Natural killer cell treated with Interleukin-12 subunit alpha and Interleukin-12 subunit beta and Interleukin-15 and Interleukin-18, amount 100 ng/mL, for 72 hours (primary cell): ENCODE data around the gene GPRIN1. TPM values are rescaled to one million over a fixed set of nuclear protein-coding genes. Genes with fewer than 3 reads are reported as not detected.
"Not testable (repeated sequence)": the region's sequence is repeated elsewhere in the genome, so short reads cannot be mapped to it uniquely, and the experiment has no call there.

Source experiments
- ATAC-seq, 2 donors: fragments of 150-1000 bp; cut with Tn5 transposase in 1 of 2; sonication (Bioruptor Pico), chemical (Tn5 transposase) in 1 of 2; 2 replicates each; pipeline ENCODE4 v1.10.0; 2021
- DNase-seq: peaks from one replicate; pipeline ENCODE4 v3.0.0; 2022; ENCODE audit warnings: low spot score
- H3K27ac Mint-ChIP-seq, 2 donors: 1 replicate in 1 of 2; 2 replicates in 1 of 2; pipeline ENCODE4 v1.8.0; 2022; ENCODE audit warnings: mixed read lengths in 2 of 2, mild to moderate bottlenecking in 1 of 2, moderate library complexity in 1 of 2
- H3K27me3 Mint-ChIP-seq, 2 donors: 1 replicate in 1 of 2; 2 replicates in 1 of 2; pipeline ENCODE4 v1.8.0; 2022; ENCODE audit warnings: mixed read lengths in 2 of 2
- H3K36me3 Mint-ChIP-seq: one replicate; pipeline ENCODE4 v1.8.0; 2022; ENCODE audit warnings: mixed read lengths
- H3K4me1 Mint-ChIP-seq, 2 donors: 1 replicate in 1 of 2; 2 replicates in 1 of 2; pipeline ENCODE4 v1.8.0; 2022; ENCODE audit warnings: low read depth in 2 of 2, mixed read lengths in 2 of 2, mild to moderate bottlenecking in 1 of 2
- H3K4me3 Mint-ChIP-seq: one replicate; pipeline ENCODE4 v1.8.0; 2022; ENCODE audit warnings: mixed read lengths
- H3K9me3 Mint-ChIP-seq: 2 replicates; pipeline ENCODE4 v1.8.0; 2022; ENCODE audit warnings: mixed read lengths
- total RNA-seq, 2 donors: library from RNA; stranded (reverse); gene quantifications; one replicate each; pipeline ENCODE4 v1.2.3, GENCODE V29; 2022

The GPRIN1 gene
- total RNA-seq, 2 donors from 2014 or later: 2.7 to 5.9 TPM

GRCh38 chr5:176608937-176609723 lies 826 bp downstream of the GPRIN1 start:
- Mint-ChIP-seq H3K27ac (peak overlapping the region; percentile 32 to 62), H3K4me1 (peaks cover 14 to 16% of the 10 kb centered on the region in 2 donors), H3K27me3 (peaks cover 16 to 21% of the 10 kb centered on the region in 2 donors), H3K4me3 (peak overlapping the region; percentile 96), H3K9me3 (no peaks in the 10 kb centered on the region), H3K36me3 (no peaks in the 10 kb centered on the region)
- ATAC-seq (no peak), DNase-seq (no peak)

- peak overlapping the region in 1 of 2 donors; percentile 32 for H3K27ac Mint-ChIP-seq
- no peaks in the 10 kb centered on the region for H3K9me3 Mint-ChIP-seq
- no peak for DNase-seq
- no peak for ATAC-seq
- peaks cover 16 to 22% of the 10 kb centered on the region in 2 donors for H3K27me3 Mint-ChIP-seq
- H3K4me1 Mint-ChIP-seq: peaks cover 14 to 16% of the 10 kb centered on the region in 2 donors
- H3K36me3 Mint-ChIP-seq: no peaks in the 10 kb centered on the region
- peak overlapping the region; percentile 96 for H3K4me3 Mint-ChIP-seq
These were observed 1.7 kb downstream of the GPRIN1 start for GRCh38 chr5:176608142-176608705.

GRCh38 chr5:176606875-176607274 lies 3.1 kb downstream of the GPRIN1 start:
- Mint-ChIP-seq H3K9me3 (no peaks in the 10 kb centered on the region), H3K4me3 (no peak overlapping the region), H3K36me3 (no peaks in the 10 kb centered on the region), H3K27ac (no peak overlapping the region), H3K27me3 (peaks cover 7 to 17% of the 10 kb centered on the region in 2 donors), H3K4me1 (peaks cover 14 to 16% of the 10 kb centered on the region in 2 donors)
- ATAC-seq (no peak), DNase-seq (no peak)

GRCh38 chr5:176606032-176606431 lies 3.9 kb downstream of the GPRIN1 start:
- ATAC-seq (no peak), DNase-seq (no peak)
- Mint-ChIP-seq H3K9me3 (no peaks in the 10 kb centered on the region), H3K27me3 (peaks cover 0 to 12% of the 10 kb centered on the region in 2 donors), H3K4me3 (no peak overlapping the region), H3K36me3 (no peaks in the 10 kb centered on the region), H3K27ac (no peak overlapping the region), H3K4me1 (peaks cover 9 to 11% of the 10 kb centered on the region in 2 donors)

GRCh38 chr5:176603091-176603490 lies 6.9 kb downstream of the GPRIN1 start:
- no peaks in the 10 kb centered on the region for H3K9me3 Mint-ChIP-seq
- DNase-seq (no peak), ATAC-seq (no peak)
- no peaks in the 10 kb centered on the region for H3K4me1 Mint-ChIP-seq
- H3K36me3 Mint-ChIP-seq: no peaks in the 10 kb centered on the region
- H3K27ac Mint-ChIP-seq: no peak overlapping the region
- no peak overlapping the region for H3K4me3 Mint-ChIP-seq
- peaks cover 0 to 8% of the 10 kb centered on the region in 2 donors for H3K27me3 Mint-ChIP-seq

- Mint-ChIP-seq H3K4me1 (no peaks in the 10 kb centered on the region), H3K36me3 (no peaks in the 10 kb centered on the region), H3K4me3 (no peak overlapping the region), H3K9me3 (no peaks in the 10 kb centered on the region), H3K27me3 (peaks cover 0 to 8% of the 10 kb centered on the region in 2 donors), H3K27ac (no peak overlapping the region)
- no peak for ATAC-seq
- no peak for DNase-seq
These were observed 8.0 kb downstream of the GPRIN1 start for GRCh38 chr5:176601901-176602482.

GRCh38 chr5:176599749-176600430 lies 10.1 kb downstream of the GPRIN1 start:
- DNase-seq, ATAC-seq, H3K4me1 Mint-ChIP-seq, H3K9me3 Mint-ChIP-seq, H3K4me3 Mint-ChIP-seq, H3K27me3 Mint-ChIP-seq, H3K36me3 Mint-ChIP-seq, H3K27ac Mint-ChIP-seq: not testable (repeated sequence)

- Mint-ChIP-seq H3K9me3 (no peaks in the 10 kb centered on the region), H3K4me1 (peaks cover 5% of the 10 kb centered on the region in 2 donors), H3K36me3 (no peaks in the 10 kb centered on the region), H3K4me3 (no peak overlapping the region), H3K27ac (no peak overlapping the region), H3K27me3 (peaks cover 0 to 5% of the 10 kb centered on the region in 2 donors)
- DNase-seq (no peak), ATAC-seq (no peak)
These were observed 12.3 kb downstream of the GPRIN1 start for GRCh38 chr5:176597417-176598389.

GRCh38 chr5:176596689-176597416 lies 13.1 kb downstream of the GPRIN1 start:
- Mint-ChIP-seq H3K4me3 (peak overlapping the region; percentile 76), H3K9me3 (no peaks in the 10 kb centered on the region), H3K36me3 (no peaks in the 10 kb centered on the region), H3K27ac (no peak overlapping the region), H3K27me3 (peaks cover 0 to 2% of the 10 kb centered on the region in 2 donors), H3K4me1 (peaks cover 5% of the 10 kb centered on the region in 2 donors)
- peak; percentile 86 to 91 for ATAC-seq
- peak; percentile 69 for DNase-seq

GRCh38 chr5:176596069-176596644 lies 13.8 kb downstream of the GPRIN1 start:
- H3K4me3 Mint-ChIP-seq: peak overlapping the region; percentile 76
- ATAC-seq: no peak
- H3K27me3 Mint-ChIP-seq: peaks cover 0 to 2% of the 10 kb centered on the region in 2 donors
- DNase-seq: no peak
- H3K4me1 Mint-ChIP-seq: peaks cover 5% of the 10 kb centered on the region in 2 donors
- no peaks in the 10 kb centered on the region for H3K36me3 Mint-ChIP-seq
- no peaks in the 10 kb centered on the region for H3K9me3 Mint-ChIP-seq
- H3K27ac Mint-ChIP-seq: no peak overlapping the region

GRCh38 chr5:176595386-176595943 lies 14.5 kb downstream of the GPRIN1 start:
- H3K27ac Mint-ChIP-seq: no peak overlapping the region
- peaks cover 5% of the 10 kb centered on the region in 2 donors for H3K4me1 Mint-ChIP-seq
- H3K4me3 Mint-ChIP-seq: no peak overlapping the region
- ATAC-seq (no peak), DNase-seq (no peak)
- no peaks in the 10 kb centered on the region for H3K9me3 Mint-ChIP-seq
- peaks cover 0 to 2% of the 10 kb centered on the region in 2 donors for H3K27me3 Mint-ChIP-seq
- no peaks in the 10 kb centered on the region for H3K36me3 Mint-ChIP-seq

- no peak overlapping the region for H3K4me3 Mint-ChIP-seq
- ATAC-seq: no peak
- no peaks in the 10 kb centered on the region for H3K36me3 Mint-ChIP-seq
- no peak overlapping the region for H3K27ac Mint-ChIP-seq
- no peaks in the 10 kb centered on the region for H3K9me3 Mint-ChIP-seq
- no peak for DNase-seq
- H3K4me1 Mint-ChIP-seq: peaks cover 5% of the 10 kb centered on the region in 2 donors
- H3K27me3 Mint-ChIP-seq: peaks cover 0 to 2% of the 10 kb centered on the region in 2 donors
These were observed 15.4 kb downstream of the GPRIN1 start for GRCh38 chr5:176594554-176594953.
